GM18870 (cell line): Measurements from ENCODE around the gene TYMS.
A peak's percentile ranks its signal among the peaks of the same experiment; 100 is the strongest.

Experiments
- ATAC-seq: cut with Tn5 transposase; IDR thresholded peaks from one replicate; pipeline ENCODE4 v1.9.1; 2021; ENCODE audit warnings: moderate library complexity; ENCODE audit not compliant: unreplicated experiment

TYMS gene

DNA sequence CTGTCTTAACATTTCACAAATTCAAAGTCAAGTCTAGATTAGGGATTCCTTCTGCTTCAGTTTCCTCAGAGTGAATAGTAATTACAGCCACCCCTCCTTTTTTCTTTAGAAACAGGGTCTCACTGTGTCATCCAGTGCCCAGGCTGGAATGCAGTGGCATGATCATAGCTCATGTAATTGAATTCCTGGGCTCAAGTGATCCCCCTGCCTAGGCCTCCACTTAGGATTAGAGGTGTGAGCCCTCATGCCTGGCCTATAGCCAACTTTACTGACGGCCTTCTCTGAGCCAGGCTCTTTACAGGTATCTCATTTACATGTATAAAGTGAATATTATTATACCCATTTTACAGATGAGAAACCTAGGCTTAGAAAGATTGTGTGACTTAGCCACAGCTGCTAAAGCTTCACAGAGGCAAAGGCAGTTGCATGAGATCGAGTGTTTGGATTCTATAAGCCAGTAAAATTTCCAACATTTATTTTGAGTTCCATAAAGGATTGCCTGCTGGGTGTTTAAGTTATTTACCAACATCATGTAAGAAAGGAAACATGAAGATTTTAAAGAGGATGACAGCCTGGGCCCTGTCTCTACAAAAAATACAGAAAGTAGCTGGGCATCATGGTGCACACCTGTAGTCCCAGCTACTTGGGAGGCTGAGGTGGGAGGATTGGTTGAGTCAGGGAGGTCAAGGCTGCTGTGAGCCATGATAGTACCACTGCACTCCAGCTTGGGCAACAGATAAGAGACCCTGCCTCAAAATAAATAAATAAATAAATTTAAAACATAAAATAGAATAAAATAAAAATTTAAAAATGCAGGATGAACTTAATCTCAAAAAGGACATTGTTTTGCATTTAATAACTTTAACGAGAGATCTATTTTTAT lies 53.2 kb downstream of the TYMS start:
- ATAC-seq, result no peak

GRCh38 chr18:711310-711656 lies 53.8 kb downstream of the TYMS start:
- ATAC-seq, result no peak

DNA sequence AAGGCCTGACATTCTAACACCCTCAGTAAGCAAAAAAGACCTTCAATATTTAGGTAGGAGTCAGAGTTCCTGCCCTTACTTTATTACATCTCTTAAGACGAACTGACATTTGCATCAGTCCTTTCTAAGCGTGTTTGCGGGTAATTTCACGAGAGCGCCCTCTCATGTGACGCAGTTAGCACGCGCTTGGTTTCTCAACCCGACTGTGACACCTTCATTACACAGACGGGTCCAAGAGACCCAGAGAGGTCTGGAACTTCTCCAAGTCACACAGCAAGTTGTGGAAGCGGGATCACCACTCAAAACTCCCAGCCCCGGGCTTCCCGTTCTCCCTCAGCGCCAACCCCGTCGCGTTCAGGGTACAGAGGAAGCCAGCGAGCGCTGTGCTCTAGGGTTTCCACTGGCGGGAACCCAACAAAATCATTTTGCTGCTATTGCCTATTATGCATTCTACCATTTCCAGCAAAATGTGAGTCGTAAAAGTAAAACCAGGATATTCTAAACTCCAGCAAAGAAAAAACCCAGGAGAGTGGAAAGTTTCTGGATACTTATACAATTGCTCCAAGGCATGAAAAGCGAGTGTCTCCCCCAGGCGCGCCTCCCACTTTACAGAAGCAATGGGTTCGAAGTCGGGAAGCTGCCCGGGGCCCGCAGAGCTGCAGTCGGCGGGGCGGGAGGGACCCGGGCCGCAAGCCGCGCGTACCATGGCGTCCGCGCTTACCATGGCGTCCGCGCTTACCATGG lies 54.4 kb downstream of the TYMS start:
- peak; percentile 70 for ATAC-seq

- ATAC-seq, result peak; percentile 51
These were observed 55.1 kb downstream of the TYMS start, which contains the start of gene ENOSF1 for GRCh38 chr18:712401-713134. Gene ENOSF1, minus strand, starts transcription at chr18:712630. Its CDS starts 43 bp downstream, at chr18:712587.

DNA sequence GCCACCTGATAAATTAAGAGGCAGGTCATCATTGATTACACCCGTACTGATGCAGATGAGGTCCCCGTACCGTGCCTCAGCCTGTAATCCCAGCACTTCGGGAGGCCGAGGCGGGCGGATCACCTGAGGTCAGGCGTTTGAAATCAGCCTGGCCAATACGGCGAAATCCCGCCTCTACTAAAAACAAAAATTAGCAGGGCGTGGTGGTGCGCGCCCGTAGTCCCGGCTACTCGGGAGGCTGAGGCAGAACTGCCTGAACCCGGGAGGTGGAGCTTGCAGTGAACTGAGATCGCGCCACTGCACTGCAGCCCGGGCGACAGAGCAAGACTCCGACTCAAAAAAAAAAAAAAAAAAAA lies 55.7 kb downstream of the TYMS start:
- ATAC-seq, result no peak

- no peak for ATAC-seq
These were observed 58.2 kb downstream of the TYMS start for GRCh38 chr18:715626-716025.

GRCh38 chr18:717003-717402 lies 59.5 kb downstream of the TYMS start:
- no peak for ATAC-seq
